Colonic mucosa (tissue), 4 donors: ENCODE data around the gene DHRS1. TPM values are rescaled to one million over a fixed set of nuclear protein-coding genes. Genes with fewer than 3 reads are reported as not detected.
A peak's percentile ranks its signal among the peaks of the same experiment; 100 is the strongest.

Experiments used
- DNase-seq: peaks from one replicate; pipeline ENCODE4 v3.0.0-alpha.2; 2020
- H3K27ac ChIP-seq: fragments of 200-600 bp; one replicate; pipeline ENCODE4 v1.8.0; 2021
- H3K27me3 ChIP-seq: fragments of 200-600 bp; one replicate; pipeline ENCODE4 v1.8.0; 2021
- H3K36me3 ChIP-seq: fragments of 200-600 bp; one replicate; pipeline ENCODE4 v1.8.0; 2021
- H3K4me1 ChIP-seq: fragments of 200-600 bp; one replicate; pipeline ENCODE4 v1.8.0; 2021; ENCODE audit warnings: mild to moderate bottlenecking
- H3K4me3 ChIP-seq: fragments of 200-600 bp; one replicate; pipeline ENCODE4 v1.8.0; 2021
- H3K9ac ChIP-seq, 2 donors: one replicate each; pipeline ENCODE4 v1.7.0; 2013; ENCODE audit warnings: control low read depth in 2 of 2, low read depth in 2 of 2, low read length in 2 of 2
- H3K9me3 ChIP-seq: fragments of 200-600 bp; one replicate; pipeline ENCODE4 v1.8.0; 2021
- intact Hi-C: fragments of 100-400 bp; cut with DNase I; formaldehyde crosslinking; loops from one replicate; pipeline ENCODE4 v1.14.1; 2022
- total RNA-seq, 2 donors: library from RNA; stranded (reverse); fragmentation: NEBNext Ultra II Directional in 1 of 2; extraction: Animal tissue kit (Norgen Biotek cat#: 25700) in 1 of 2; gene quantifications; one replicate each; pipeline ENCODE4 v1.2.1, GENCODE V29; 2021
- TF ChIP-seq, protein P1 (sequence below): fragments of 200-600 bp; IDR thresholded peaks from one replicate; pipeline ENCODE4 v1.8.0; 2022; ENCODE audit warnings: antibody characterized with exemption, mild to moderate bottlenecking
- donor health status: healthy.
- donor health status: DM: no; HTN: no; CAD: no.
- donor health status: DM: no; HTN: no; CAD: no.

DHRS1 gene
- total RNA-seq, 2 donors from 2014 or later: 38.0 to 42.4 TPM

DNA sequence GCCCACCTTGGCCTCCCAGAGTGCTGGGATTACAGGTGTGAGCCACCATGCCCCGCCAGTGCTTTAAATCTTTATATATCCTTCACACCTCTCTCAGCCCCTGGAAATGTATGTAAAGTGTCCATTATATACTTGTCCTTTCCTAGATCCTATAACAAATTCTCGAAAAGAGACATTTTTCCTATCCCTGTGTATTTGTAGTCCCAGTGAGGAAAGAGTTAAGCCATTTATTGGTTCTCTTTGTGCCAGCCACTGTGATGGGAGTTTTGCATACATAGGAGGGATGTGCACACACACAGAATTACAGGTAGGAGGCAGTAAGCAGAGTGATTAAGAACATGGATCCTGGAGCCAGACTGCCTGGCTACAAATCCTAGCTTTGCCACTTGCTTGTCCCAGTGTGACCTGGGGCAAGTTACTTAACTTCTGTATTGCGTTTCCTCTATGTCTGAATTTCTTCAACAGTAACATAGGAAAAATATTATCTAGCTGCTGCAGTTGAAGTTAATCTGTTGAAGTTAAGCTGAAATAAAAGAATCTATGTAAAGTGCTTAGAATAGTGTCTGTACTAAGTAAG is 26.1 kb downstream of the DHRS1 start:
- no peaks in the 10 kb centered on the region for H3K4me1 ChIP-seq
- H3K27me3 ChIP-seq: no peaks in the 10 kb centered on the region
- no peak overlapping the region for H3K9ac ChIP-seq
- TF ChIP-seq, protein P1, sequence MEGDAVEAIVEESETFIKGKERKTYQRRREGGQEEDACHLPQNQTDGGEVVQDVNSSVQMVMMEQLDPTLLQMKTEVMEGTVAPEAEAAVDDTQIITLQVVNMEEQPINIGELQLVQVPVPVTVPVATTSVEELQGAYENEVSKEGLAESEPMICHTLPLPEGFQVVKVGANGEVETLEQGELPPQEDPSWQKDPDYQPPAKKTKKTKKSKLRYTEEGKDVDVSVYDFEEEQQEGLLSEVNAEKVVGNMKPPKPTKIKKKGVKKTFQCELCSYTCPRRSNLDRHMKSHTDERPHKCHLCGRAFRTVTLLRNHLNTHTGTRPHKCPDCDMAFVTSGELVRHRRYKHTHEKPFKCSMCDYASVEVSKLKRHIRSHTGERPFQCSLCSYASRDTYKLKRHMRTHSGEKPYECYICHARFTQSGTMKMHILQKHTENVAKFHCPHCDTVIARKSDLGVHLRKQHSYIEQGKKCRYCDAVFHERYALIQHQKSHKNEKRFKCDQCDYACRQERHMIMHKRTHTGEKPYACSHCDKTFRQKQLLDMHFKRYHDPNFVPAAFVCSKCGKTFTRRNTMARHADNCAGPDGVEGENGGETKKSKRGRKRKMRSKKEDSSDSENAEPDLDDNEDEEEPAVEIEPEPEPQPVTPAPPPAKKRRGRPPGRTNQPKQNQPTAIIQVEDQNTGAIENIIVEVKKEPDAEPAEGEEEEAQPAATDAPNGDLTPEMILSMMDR: no peak
- H3K36me3 ChIP-seq: no peaks in the 10 kb centered on the region
- H3K9me3 ChIP-seq: no peaks in the 10 kb centered on the region
- no peak for DNase-seq
- intact Hi-C loops: no loop called here
- H3K27ac ChIP-seq: no peak overlapping the region
- H3K4me3 ChIP-seq: no peak overlapping the region

DNA sequence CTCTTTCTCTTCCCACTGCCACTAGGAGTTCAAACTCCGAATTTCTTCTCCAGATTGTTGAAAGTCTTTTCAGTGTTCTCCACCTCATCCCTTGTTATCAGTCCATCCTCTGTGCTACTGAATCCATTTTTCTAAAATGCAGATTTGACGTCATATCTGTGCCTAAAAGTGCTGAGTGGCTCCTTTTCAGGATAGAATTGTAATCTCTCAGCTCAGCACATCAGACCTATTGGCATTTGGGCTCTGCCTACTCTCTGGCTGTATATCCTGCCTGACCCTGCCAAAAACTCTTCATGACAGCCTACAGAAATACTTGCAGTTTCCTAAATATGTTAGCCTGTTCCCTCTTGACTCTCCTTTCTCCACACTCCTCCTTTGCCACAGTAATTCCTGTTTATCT is 27.1 kb downstream of the DHRS1 start:
- Histone ChIP-seq H3K9ac (no peak overlapping the region), H3K4me3 (no peak overlapping the region), H3K9me3 (no peaks in the 10 kb centered on the region), H3K27ac (no peak overlapping the region), H3K4me1 (no peaks in the 10 kb centered on the region), H3K27me3 (no peaks in the 10 kb centered on the region), H3K36me3 (no peaks in the 10 kb centered on the region)
- TF ChIP-seq, protein P1: no peak
- intact Hi-C loops: no loop called here
- DNase-seq: no peak

DNA sequence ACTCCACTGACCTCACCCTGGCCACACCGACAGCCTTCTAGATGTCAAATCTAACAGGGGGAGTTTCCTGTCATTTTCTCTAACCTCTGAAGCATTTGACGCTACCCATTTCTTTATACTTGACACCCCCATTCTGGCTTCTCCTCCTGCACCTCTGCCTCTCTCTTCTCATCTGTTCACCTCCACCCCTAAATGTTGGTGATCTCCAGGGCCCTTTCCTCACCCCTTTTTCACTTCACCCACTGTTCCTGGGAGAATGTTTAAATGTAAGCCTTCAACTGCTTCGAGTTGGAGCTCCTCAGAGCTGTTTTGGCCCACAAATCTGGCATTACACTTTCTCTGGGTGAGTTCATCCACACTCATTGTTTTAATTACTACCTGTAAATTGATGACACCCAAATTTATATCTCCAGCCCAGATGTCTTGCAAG is 27.7 kb downstream of the DHRS1 start:
- intact Hi-C loops: loop anchor here (2.0 kb wide), 1 partner anchor 29 kb away; the partner anchor contains the start of gene TINF2
- H3K4me1 ChIP-seq: no peaks in the 10 kb centered on the region
- peaks cover 2% of the 10 kb centered on the region for H3K36me3 ChIP-seq
- no peaks in the 10 kb centered on the region for H3K9me3 ChIP-seq
- peak overlapping the region; percentile 75 for H3K4me3 ChIP-seq
- peak overlapping the region; percentile 94 to 98 for H3K9ac ChIP-seq
- TF ChIP-seq, protein P1: no peak
- H3K27me3 ChIP-seq: no peaks in the 10 kb centered on the region
- H3K27ac ChIP-seq: peak overlapping the region; percentile 95
- DNase-seq: no peak

DNA sequence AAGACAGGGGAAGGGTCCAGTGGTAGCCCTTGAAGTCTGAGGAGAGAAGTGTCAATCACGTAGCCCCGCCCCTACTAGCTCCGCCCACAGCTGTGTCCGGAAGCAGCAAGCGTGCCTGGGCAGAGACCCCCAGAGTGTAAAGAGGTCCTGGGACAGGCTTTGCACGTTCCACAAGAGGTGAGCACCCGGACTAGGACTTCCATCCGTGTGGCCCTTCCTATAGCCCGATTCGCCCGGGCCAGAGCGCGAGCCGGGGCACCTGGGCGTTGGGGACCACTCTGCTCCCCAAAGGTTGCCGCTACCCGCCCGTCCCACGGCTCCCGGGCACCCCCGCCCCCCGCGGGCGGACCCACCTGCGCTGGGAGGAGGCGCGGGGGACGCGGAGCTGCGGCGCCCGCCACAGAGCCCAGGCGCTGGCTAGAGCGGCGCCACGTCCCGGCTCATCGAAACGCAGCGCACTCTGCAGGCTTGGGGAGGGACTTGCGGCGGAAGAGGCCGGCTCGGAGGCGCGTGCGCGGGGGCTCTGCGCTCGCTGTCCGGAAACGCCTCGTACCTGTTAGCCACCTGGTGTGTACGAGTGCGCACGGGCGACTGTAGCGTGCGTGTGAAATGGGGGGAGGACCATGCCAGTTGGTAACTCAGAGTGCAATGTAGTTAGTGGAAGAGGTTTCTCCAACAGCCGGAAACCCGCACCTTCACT is 28.3 kb downstream of the DHRS1 start, which contains the start of gene RABGGTA:
Gene RABGGTA, minus strand, starts transcription at position 464 of the 700 bp plus-strand sequence. CDS start 482 bp downstream, outside the sequence.
- intact Hi-C loops: loop anchor here (2.0 kb wide), 1 partner anchor 28 kb away; the partner anchor contains the start of gene TINF2
- Histone ChIP-seq H3K4me1 (no peaks in the 10 kb centered on the region), H3K27me3 (no peaks in the 10 kb centered on the region), H3K9me3 (no peaks in the 10 kb centered on the region), H3K36me3 (peaks cover 7% of the 10 kb centered on the region), H3K4me3 (peak within 1 kb of the TSS; percentile 75), H3K27ac (peak within 1 kb of the TSS; percentile 95), H3K9ac (peak within 1 kb of the TSS; percentile 94 to 98)
- DNase-seq: peak; percentile 88
- TF ChIP-seq, protein P1: peak; percentile 69

DNA sequence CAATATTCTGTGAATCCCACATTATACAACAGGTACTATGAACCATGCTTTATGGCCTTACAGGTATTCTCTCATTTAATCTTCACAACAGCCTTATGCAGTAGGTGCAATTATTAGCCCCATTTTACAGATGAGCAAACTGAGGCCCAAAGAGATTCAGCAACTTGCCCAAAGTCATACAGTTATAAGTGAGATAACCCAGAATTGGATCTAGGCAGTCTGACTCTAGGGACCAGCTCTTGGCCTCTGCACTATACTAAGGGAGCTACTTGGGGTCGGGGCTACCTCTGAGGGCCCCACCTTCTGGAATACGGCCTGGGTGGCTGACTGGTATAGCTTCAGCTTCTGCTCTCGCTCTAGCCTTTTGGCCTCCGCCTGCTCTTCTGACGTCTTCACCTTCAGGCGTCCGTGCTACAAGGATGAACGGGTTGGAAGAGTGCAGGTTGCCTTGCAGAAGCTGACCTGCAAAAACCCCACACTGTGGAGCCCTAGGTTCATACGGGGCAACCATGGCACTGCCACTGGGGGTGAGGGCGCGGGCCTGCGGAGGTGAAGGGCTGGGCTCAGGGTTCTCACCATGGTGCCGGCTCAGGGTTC is 28.9 kb downstream of the DHRS1 start:
- DNase-seq: no peak
- Histone ChIP-seq H3K9me3 (no peaks in the 10 kb centered on the region), H3K27ac (peak overlapping the region; percentile 95), H3K36me3 (peaks cover 7% of the 10 kb centered on the region), H3K9ac (peak overlapping the region; percentile 94 to 98), H3K4me3 (peak overlapping the region; percentile 75), H3K27me3 (no peaks in the 10 kb centered on the region), H3K4me1 (no peaks in the 10 kb centered on the region)
- TF ChIP-seq, protein P1: no peak
- intact Hi-C loops: loop anchor here (2.0 kb wide), 1 partner anchor 28 kb away; the partner anchor contains the start of gene TINF2
